ES-I3 (cell line): ENCODE data around the gene MAN1B1.
"Not testable (repeated sequence)": the region's sequence is repeated elsewhere in the genome, so short reads cannot be mapped to it uniquely, and the experiment has no call there.

Source experiments
- H3K36me3 ChIP-seq: 2 replicates; pipeline ENCODE4 v1.6.1; 2013; ENCODE audit warnings: mild to moderate bottlenecking, low read length, control low read depth, moderate library complexity; ENCODE audit not compliant: insufficient read depth
- H3K4me1 ChIP-seq: 2 replicates; pipeline ENCODE4 v1.6.1; 2013; ENCODE audit warnings: mild to moderate bottlenecking, control low read depth, low read length; ENCODE audit not compliant: insufficient read depth
- H3K9ac ChIP-seq: 2 replicates; pipeline ENCODE4 v1.6.1; 2013; ENCODE audit warnings: low read depth, mild to moderate bottlenecking, low read length, moderate library complexity
- H3K9me3 ChIP-seq: 2 replicates; pipeline ENCODE4 v1.6.1; 2013; ENCODE audit warnings: mild to moderate bottlenecking, low read length, moderate library complexity; ENCODE audit not compliant: control insufficient read depth, insufficient read depth

Gene MAN1B1

DNA sequence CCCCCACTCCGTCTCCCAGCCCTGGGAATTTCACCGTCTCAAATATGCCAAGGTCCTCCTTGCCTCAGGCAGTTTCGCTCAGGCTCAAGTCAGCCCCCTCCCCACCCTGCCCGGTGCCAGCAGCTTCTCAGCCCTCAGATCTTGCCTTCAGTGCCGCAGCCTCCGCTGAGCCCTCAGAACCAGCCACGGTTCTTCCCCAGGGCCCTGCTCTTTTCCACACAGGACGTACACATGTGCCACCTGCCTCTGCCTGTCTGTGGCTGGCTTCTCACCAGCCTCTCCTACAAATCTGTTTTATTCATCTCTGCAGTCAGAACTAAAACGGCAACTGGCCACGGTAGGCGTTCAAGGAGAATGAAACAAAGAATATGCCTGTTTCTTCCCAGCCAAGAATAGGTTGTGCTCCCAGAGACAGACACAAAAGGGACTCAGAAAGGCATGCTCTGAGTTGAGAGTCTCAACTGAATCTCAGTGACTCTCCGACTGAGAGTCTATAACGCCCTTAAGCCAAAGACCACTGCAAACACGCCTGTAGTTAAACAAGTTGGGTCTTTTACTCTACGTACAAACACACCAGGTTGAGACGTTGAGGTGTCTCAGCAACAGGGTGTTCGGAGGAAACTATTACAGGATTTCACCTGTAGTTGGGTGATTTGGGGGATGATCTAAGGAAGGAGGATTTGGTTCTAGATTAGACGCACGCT, 41.5 kb downstream of the MAN1B1 start:
- no peaks in the 10 kb centered on the region for H3K36me3 ChIP-seq
- H3K4me1 ChIP-seq = peaks cover 8% of the 10 kb centered on the region
- H3K9ac ChIP-seq = peak overlapping the region; percentile 59
- H3K9me3 ChIP-seq = no peaks in the 10 kb centered on the region

DNA sequence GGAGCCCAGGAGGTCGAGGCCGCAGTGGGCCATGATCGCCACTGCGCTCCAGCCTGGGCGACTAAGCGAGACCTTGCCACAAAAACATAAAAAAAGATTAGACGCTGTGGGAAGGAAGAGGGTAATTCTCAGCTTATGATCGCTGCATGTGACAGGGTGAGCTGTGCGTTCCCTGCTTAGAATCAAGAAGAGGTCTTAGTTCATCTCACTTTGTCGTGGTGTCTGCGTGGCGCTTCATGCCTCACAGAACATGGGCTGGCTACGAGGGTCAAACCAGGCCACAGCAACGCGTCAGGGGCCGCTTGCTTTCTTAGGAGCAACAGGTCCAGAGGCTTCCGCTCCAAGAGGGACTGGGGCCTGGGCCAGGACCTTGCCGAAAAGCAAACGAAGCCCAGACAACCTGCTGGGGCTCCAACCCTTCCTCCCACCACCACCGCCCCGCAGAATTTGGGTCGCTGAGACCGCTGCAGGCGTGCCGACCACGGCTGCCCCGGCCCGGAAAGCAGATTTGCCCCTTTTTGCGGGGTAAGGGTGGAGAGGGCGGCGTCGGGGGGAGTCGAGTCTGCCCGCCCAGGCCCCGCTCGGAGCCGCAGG, 42.2 kb downstream of the MAN1B1 start:
- peak overlapping the region; percentile 59 for H3K9ac ChIP-seq
- peaks cover 8% of the 10 kb centered on the region for H3K4me1 ChIP-seq
- no peaks in the 10 kb centered on the region for H3K9me3 ChIP-seq
- H3K36me3 ChIP-seq = no peaks in the 10 kb centered on the region

DNA sequence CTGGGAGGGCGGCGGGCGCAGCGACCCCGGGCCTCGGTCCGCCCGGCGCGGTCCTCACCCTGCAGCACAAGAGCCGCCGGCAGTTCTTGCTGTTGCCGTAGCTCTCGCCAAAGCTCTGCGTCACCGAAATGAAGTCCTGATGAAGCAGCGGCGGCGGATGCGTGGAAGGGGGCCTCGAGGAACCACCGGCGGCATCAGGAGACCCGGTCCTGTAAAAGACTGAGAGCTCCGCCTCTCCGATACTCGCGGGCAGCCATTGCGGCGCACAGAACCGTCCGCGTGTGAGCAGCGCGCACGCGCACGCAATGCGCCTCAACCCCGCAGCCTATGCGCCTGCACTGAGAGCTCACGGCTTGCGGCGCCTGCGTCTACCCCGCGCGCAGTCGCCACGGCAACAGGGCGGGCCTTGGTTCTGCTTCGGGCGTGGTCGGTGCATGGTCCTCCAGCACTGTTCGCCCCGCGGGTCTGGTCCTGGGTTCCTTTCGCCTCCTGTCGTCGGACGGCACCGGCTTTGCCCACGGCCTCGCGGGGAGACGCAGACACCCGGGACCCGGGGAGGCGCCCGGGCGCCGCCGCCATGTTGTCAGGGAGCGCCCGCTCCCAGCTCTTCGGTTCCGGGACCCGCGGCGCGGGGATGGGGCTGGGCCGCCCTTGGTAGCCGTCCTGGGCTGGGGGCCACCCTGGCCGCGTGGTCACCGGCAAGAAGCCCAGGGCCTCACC, 42.8 kb downstream of the MAN1B1 start:
- H3K9ac ChIP-seq = peak overlapping the region; percentile 59
- H3K36me3 ChIP-seq = no peaks in the 10 kb centered on the region
- peaks cover 8% of the 10 kb centered on the region for H3K4me1 ChIP-seq
- H3K9me3 ChIP-seq = no peaks in the 10 kb centered on the region

DNA sequence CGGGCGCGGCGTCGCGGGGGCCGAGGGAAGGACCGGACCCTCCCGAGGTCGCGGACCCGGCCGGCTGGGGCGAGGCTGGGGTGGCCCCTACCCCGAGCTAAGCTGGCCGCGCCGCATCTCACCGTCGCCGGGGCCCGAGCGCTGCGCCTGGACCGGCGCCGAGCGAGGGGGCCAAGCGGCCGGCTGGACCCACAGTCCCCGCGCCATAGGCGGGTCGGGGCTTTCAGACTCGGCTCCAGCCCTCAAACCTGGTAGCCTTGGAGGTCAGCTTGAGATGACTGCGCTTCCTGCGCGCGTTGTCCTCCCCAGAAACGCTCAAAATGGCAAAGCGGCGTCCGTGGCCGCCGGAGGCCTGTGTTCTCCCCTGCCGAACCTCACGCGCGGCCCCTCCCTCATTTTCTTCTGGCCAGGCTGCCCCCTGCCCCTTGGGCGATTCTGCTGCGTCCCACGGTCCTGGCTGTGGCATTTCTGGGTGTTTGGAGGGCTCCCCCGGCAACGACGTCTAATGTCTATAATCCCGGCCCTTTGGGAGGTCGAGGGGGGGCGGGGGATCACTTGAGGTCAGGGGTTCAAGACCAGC, 43.5 kb downstream of the MAN1B1 start:
- peak overlapping the region; percentile 59 for H3K9ac ChIP-seq

DNA sequence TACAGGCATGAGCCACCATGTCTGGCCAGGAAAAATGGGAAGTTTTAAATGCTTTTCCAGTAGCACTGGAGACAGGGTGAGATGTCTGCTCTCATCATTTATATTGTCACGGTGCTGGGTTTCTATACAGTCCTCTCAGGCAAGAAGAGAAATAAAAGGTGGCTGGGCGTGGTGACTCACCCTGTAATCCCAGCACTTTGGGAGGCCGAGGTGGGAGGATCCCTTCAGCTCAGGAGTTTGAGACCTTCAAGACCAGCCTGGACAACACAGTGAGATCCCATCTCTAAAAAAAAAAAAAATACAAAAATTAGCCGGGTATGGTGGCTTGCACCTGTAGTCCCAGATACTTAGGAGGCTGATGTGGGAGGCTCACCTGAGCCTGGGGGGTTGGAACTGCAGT, 47.4 kb downstream of the MAN1B1 start:
- Histone ChIP-seq H3K36me3 (no peaks in the 10 kb centered on the region), H3K9ac (no peak overlapping the region), H3K9me3 (no peaks in the 10 kb centered on the region), H3K4me1 (no peaks in the 10 kb centered on the region; the same call in 1 of the 2 replicates)

More for the DNA sequence above, 43.5 kb downstream of the MAN1B1 start:
- Histone ChIP-seq H3K9me3 (no peaks in the 10 kb centered on the region), H3K4me1 (peaks cover 8% of the 10 kb centered on the region), H3K36me3 (no peaks in the 10 kb centered on the region)

DNA sequence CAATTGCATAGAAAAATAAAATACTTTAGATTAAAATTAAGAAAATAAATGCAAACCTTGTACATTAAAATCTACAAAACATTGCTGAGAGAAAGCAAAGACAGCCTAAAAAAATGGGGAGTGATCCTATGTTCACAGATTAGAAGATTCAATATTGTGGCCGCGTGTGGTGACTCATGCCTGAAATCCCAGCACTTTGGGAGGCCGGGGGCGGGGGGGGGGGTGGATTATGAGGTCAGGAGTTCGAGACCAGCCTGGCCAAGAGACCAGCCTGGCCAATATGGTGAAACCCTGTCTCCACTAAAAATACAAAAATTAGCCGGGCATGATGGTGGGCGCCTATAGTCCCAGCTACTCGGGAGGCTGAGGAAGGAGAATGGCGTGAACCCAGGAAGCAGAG, 48.4 kb downstream of the MAN1B1 start:
- H3K9me3 ChIP-seq, H3K36me3 ChIP-seq, H3K4me1 ChIP-seq, H3K9ac ChIP-seq: not testable (repeated sequence)

DNA sequence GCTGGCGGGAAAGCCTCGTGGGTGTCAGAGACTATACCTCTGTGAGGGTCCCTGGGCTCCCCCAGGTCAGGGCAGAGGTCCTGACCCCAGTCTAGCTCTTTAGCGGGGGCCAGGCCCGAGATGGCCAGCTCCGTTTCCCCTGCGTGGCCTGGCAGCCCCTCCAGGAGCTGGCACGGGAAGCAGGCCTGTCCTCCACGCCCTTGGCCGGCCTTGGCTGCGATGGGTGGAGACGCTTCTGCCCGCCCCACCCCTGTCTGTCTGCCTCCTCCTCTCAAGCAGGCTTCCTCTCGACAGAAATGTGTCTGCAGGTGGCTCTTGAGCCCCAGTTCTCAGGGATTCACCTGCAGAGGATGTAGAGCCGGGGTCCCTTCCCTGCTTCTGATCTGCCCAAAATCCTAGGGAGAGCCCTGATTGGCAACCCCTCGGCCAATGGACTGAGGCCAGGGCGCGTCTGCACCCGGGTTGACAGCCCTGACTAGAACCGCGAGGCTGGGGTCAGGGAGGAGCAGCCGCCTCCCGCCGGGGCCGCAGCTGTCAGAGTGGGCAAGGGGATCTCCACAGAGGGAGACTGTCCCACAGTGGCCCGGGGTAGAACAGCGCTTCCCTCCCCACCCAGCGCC, 49.6 kb downstream of the MAN1B1 start:
- no peaks in the 10 kb centered on the region for H3K36me3 ChIP-seq
- H3K9me3 ChIP-seq = no peaks in the 10 kb centered on the region
- no peak overlapping the region for H3K9ac ChIP-seq
- H3K4me1 ChIP-seq = no peaks in the 10 kb centered on the region; the same call in 1 of the 2 replicates

DNA sequence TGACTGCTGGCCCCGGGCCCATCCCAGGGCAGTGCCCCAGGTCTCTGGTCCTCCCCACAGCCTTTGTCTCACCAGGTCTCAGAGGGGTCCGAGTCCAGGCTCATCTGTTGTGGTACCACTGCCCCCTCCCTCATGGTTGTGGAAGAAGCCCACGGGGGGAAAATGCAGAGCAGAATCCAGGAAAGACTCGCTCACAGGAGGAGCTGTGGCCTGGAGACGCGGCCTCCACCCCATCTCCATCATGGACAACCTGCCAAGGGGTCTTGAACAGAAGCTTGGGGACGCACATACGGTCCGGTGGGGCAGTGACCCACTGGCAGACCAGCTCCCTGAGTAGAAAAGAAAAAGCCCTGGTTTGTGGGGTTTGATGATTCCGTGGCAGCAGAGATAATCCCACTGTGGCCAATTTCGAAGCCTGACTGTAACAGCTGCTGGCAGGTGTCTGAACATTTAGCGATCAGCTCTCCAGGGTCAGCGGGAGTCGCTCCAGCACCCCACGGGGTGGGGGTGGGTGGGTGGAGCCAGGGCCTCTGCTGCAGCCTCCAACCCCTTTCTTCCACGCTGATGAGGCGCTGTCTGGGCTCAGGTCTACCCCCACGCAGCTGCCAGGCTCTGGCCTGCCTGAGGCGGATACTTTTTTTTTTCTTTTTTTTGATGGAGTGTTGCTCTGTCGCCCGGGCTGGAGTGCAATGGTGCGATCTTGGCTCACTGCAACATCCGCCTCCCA, 50.3 kb downstream of the MAN1B1 start:
- no peaks in the 10 kb centered on the region for H3K9me3 ChIP-seq
- H3K9ac ChIP-seq = no peak overlapping the region
- no peaks in the 10 kb centered on the region; the same call in 1 of the 2 replicates for H3K4me1 ChIP-seq
- H3K36me3 ChIP-seq = no peaks in the 10 kb centered on the region

DNA sequence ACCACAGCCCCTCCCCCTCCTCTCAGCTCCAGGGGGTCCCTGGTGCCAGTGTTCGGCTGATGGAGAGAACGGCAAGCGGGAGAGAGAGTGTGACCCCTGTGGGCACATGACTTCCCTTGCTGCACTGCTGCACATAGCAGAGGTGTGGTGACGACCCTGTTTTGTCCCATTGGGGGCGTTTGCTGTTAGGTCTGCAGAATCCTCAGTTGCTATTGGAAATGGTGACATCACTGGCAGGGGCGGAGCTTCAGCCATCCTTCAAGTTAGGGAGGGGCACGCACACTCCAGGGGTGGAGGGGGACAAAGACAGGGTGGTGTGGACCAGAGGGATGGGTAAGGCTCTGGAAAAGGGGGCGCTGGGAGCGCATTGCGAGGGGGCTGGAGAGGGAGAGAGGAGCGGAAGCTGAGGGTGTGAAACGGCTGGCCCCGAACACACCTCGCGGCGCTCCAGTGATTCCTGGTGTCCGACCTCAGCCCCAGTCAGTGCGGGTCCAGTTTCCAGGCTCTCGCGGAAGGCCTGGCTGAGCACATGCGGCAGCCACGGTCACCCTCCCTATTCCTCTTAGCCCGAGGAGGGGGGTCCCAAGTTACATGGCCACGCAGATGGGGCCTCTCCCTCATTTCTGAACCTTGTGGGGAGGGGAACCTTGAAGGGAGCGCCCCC, 51.4 kb downstream of the MAN1B1 start:
- no peaks in the 10 kb centered on the region for H3K9me3 ChIP-seq
- H3K36me3 ChIP-seq = no peaks in the 10 kb centered on the region
- H3K9ac ChIP-seq = no peak overlapping the region
- no peaks in the 10 kb centered on the region; the same call in 1 of the 2 replicates for H3K4me1 ChIP-seq

DNA sequence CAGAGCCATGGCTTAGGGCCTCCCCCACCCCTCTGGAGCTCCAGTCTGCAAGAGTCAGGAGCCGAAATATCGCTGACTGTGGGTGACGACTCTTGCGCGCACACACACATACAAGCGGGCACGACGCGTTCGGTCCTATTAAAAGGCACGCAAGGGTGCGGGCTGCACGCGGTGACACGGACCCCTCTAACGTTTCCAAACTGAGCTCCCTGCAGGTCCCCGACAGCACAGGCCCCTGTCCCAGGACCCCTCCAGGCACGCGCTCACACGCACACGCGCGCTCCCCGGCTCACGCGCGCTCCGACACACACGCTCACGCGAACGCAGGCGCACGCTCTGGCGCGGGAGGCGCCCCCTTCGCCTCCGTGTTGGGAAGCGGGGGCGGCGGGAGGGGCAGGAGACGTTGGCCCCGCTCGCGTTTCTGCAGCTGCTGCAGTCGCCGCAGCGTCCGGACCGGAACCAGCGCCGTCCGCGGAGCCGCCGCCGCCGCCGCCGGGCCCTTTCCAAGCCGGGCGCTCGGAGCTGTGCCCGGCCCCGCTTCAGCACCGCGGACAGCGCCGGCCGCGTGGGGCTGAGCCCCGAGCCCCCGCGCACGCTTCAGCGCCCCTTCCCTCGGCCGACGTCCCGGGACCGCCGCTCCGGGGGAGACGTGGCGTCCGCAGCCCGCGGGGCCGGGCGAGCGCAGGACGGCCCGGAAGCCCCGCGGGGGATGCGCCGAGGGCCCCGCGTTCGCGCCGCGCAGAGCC, 52.1 kb downstream of the MAN1B1 start, which contains the start of gene GRIN1:
Gene GRIN1, plus strand, starts transcription at position 433 of the 746 bp plus-strand sequence. CDS start 333 bp downstream, outside the sequence.
- Histone ChIP-seq H3K9me3 (no peaks in the 10 kb centered on the region), H3K36me3 (no peaks in the 10 kb centered on the region), H3K9ac (no peak within 1 kb of the TSS), H3K4me1 (no peaks in the 10 kb centered on the region; the same call in 1 of the 2 replicates)

DNA sequence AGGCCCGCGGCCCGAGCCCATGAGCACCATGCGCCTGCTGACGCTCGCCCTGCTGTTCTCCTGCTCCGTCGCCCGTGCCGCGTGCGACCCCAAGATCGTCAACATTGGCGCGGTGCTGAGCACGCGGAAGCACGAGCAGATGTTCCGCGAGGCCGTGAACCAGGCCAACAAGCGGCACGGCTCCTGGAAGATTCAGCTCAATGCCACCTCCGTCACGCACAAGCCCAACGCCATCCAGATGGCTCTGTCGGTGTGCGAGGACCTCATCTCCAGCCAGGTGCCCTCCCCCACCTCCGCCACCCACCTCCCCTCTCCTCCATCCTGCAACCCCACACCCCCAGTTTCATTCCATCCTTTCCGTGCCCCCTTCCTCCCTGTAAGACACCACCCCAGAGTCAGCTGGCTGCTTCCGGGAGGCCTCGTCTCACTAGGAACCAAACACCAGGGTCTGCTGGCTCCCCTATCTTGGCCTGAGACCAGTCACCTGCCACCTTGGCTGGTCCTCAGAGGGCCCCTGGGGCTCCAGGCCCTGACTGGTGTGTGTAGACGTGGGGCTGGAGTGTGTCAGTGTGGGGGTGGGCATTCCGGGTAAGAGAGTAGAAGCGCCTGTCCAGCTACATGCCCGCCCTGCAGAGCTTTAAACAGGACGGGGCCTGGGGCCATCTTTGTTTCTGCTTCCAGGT, 52.8 kb downstream of the MAN1B1 start:
- no peaks in the 10 kb centered on the region for H3K36me3 ChIP-seq

DNA sequence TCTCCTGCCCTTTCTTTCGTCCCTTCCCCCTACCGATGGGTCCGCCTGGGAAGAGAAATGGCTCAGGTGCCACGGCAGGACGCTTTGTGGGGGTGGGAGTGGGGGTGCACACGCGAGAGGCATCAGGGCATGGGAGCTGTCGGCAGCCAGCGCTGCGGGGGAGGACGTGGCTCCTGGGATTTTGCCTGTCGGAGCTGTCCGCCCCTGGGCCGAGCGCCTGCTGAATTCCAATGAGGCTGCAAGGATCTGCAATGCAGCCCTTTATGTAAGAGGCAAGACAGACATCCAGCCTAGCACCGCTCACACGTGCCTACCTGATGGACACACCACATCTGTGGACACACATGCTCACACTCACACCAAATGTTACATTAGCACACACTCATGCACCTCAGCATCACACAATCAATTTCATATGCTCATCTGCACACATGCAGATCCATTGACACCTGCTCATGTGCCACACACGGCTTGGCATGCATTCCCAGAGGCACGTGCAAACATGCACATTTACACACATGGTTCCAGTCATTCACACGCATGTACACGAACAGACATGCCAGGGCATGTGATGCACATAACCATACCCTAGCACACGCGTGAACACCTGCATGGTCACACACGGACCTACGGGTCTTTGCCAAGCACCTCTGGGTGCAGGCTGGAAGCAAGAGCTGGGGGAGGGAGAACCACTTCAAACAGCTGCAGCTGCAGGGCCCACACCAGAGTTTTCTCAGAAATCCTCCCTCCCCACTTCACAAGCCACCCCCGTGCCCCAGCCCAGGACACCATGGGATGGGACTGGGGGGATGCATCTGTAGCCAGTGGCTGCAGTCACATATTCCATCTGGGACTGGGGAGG, 53.6 kb downstream of the MAN1B1 start:
- no peaks in the 10 kb centered on the region for H3K9me3 ChIP-seq
- H3K9ac ChIP-seq = no peak overlapping the region
- no peaks in the 10 kb centered on the region for H3K36me3 ChIP-seq
- no peaks in the 10 kb centered on the region; the same call in 1 of the 2 replicates for H3K4me1 ChIP-seq

More for the DNA sequence above, 52.8 kb downstream of the MAN1B1 start:
- Histone ChIP-seq H3K9ac (no peak overlapping the region), H3K4me1 (no peaks in the 10 kb centered on the region; the same call in 1 of the 2 replicates), H3K9me3 (no peaks in the 10 kb centered on the region)
